SJCRH30 (cell line): ENCODE results near the gene COL27A1. TPM values are rescaled to one million over a fixed set of nuclear protein-coding genes. Genes with fewer than 3 reads are reported as not detected.
"Not testable (repeated sequence)": the region's sequence is repeated elsewhere in the genome, so short reads cannot be mapped to it uniquely, and the experiment has no call there.

Experiments used
- DNase-seq, 2 experiments: peaks; one replicate each; pipeline ENCODE4 v3.0.0-alpha.2; 2015 to 2020
- H3K27ac ChIP-seq: fragments of 250-450 bp; sonication (Bioruptor Pico); 2 replicates; pipeline ENCODE4 v1.5.1; 2020; ENCODE audit warnings: mild to moderate bottlenecking, moderate library complexity
- H3K27me3 ChIP-seq: fragments of 250-450 bp; sonication (Bioruptor Pico); 2 replicates; pipeline ENCODE4 v1.5.1; 2020; ENCODE audit warnings: mild to moderate bottlenecking, moderate library complexity
- H3K36me3 ChIP-seq: fragments of 250-450 bp; sonication (Bioruptor Pico); 2 replicates; pipeline ENCODE4 v1.5.1; 2020; ENCODE audit warnings: mild to moderate bottlenecking, moderate library complexity
- H3K4me1 ChIP-seq: fragments of 250-450 bp; sonication (Bioruptor Pico); 2 replicates; pipeline ENCODE4 v1.5.1; 2020; ENCODE audit warnings: mild to moderate bottlenecking, moderate library complexity
- H3K4me3 ChIP-seq: fragments of 250-450 bp; sonication (Bioruptor Pico); 2 replicates; pipeline ENCODE4 v1.5.1; 2020; ENCODE audit warnings: mild to moderate bottlenecking, moderate library complexity
- H3K9me3 ChIP-seq: fragments of 250-450 bp; sonication (Bioruptor Pico); replicated peaks from 2 replicates; pipeline ENCODE4 v1.5.1; 2020; ENCODE audit warnings: mild to moderate bottlenecking, moderate library complexity
- total RNA-seq: library from RNA; depleted of rRNA; stranded (reverse); fragments of >200 nt; shearing (Covaris generic); gene quantifications from 2 replicates; pipeline ENCODE4 v1.2.3, GENCODE V29; 2014

Gene COL27A1
- total RNA-seq, 1 experiment from 2014 or later: 18.6 TPM

- peaks cover 3% of the 10 kb centered on the region for H3K4me1 ChIP-seq
- no peaks in the 10 kb centered on the region for H3K9me3 ChIP-seq
- H3K27me3 ChIP-seq: peaks cover 45% of the 10 kb centered on the region
- DNase-seq: no peak
- H3K27ac ChIP-seq: no peak overlapping the region
- H3K4me3 ChIP-seq: no peak overlapping the region
- no peaks in the 10 kb centered on the region for H3K36me3 ChIP-seq
Measured at GRCh38 chr9:114119242-114120191, 35.8 kb upstream of the COL27A1 start.

GRCh38 chr9:114120192-114121014 is 34.9 kb upstream of the COL27A1 start:
- Histone ChIP-seq H3K36me3 (no peaks in the 10 kb centered on the region), H3K27ac (no peak overlapping the region), H3K27me3 (peaks cover 37% of the 10 kb centered on the region), H3K4me1 (peaks cover 3% of the 10 kb centered on the region), H3K9me3 (no peaks in the 10 kb centered on the region), H3K4me3 (no peak overlapping the region)
- DNase-seq: no peak

- no peaks in the 10 kb centered on the region for H3K36me3 ChIP-seq
- no peaks in the 10 kb centered on the region for H3K4me1 ChIP-seq
- no peak overlapping the region for H3K4me3 ChIP-seq
- H3K27ac ChIP-seq: no peak overlapping the region
- H3K9me3 ChIP-seq: no peaks in the 10 kb centered on the region
- H3K27me3 ChIP-seq: peaks cover 34% of the 10 kb centered on the region
- no peak for DNase-seq
Measured at GRCh38 chr9:114121227-114122135, 33.9 kb upstream of the COL27A1 start.

- no peak overlapping the region for H3K27ac ChIP-seq
- no peak for DNase-seq
- no peak overlapping the region for H3K4me3 ChIP-seq
- no peaks in the 10 kb centered on the region for H3K36me3 ChIP-seq
- H3K27me3 ChIP-seq: peaks cover 28% of the 10 kb centered on the region
- no peaks in the 10 kb centered on the region for H3K9me3 ChIP-seq
- no peaks in the 10 kb centered on the region for H3K4me1 ChIP-seq
Measured at GRCh38 chr9:114122136-114123027, 33.0 kb upstream of the COL27A1 start.

- peaks cover 19% of the 10 kb centered on the region for H3K27me3 ChIP-seq
- no peaks in the 10 kb centered on the region for H3K9me3 ChIP-seq
- DNase-seq: no peak
- no peak overlapping the region for H3K27ac ChIP-seq
- no peaks in the 10 kb centered on the region for H3K36me3 ChIP-seq
- H3K4me1 ChIP-seq: no peaks in the 10 kb centered on the region
- no peak overlapping the region for H3K4me3 ChIP-seq
Measured at GRCh38 chr9:114123031-114123977, 32.0 kb upstream of the COL27A1 start.

- H3K27ac ChIP-seq: no peak overlapping the region
- H3K4me1 ChIP-seq: no peaks in the 10 kb centered on the region
- no peaks in the 10 kb centered on the region for H3K9me3 ChIP-seq
- no peak for DNase-seq
- no peak overlapping the region for H3K4me3 ChIP-seq
- peaks cover 10% of the 10 kb centered on the region for H3K27me3 ChIP-seq
- H3K36me3 ChIP-seq: no peaks in the 10 kb centered on the region
Measured at GRCh38 chr9:114124138-114124537, 31.2 kb upstream of the COL27A1 start.

GRCh38 chr9:114124666-114125475 is 30.5 kb upstream of the COL27A1 start:
- no peak for DNase-seq
- H3K4me3 ChIP-seq: no peak overlapping the region
- no peak overlapping the region for H3K27ac ChIP-seq
- H3K9me3 ChIP-seq: no peaks in the 10 kb centered on the region
- peaks cover 9% of the 10 kb centered on the region; the same call in 1 of the 2 replicates for H3K27me3 ChIP-seq
- H3K36me3 ChIP-seq: no peaks in the 10 kb centered on the region
- H3K4me1 ChIP-seq: no peaks in the 10 kb centered on the region

- peaks cover 9% of the 10 kb centered on the region; the same call in 1 of the 2 replicates for H3K27me3 ChIP-seq
- H3K4me3 ChIP-seq: no peak overlapping the region
- no peaks in the 10 kb centered on the region for H3K4me1 ChIP-seq
- no peaks in the 10 kb centered on the region for H3K36me3 ChIP-seq
- no peaks in the 10 kb centered on the region for H3K9me3 ChIP-seq
- no peak overlapping the region for H3K27ac ChIP-seq
- no peak for DNase-seq
Measured at GRCh38 chr9:114125476-114126013, 29.8 kb upstream of the COL27A1 start.

GRCh38 chr9:114126247-114127060 is 28.9 kb upstream of the COL27A1 start:
- no peaks in the 10 kb centered on the region for H3K36me3 ChIP-seq
- H3K4me3 ChIP-seq: no peak overlapping the region
- H3K9me3 ChIP-seq: no peaks in the 10 kb centered on the region
- DNase-seq: no peak
- H3K27ac ChIP-seq: no peak overlapping the region
- peaks cover 10% of the 10 kb centered on the region; the same call in 1 of the 2 replicates for H3K27me3 ChIP-seq
- no peaks in the 10 kb centered on the region for H3K4me1 ChIP-seq

- H3K4me1 ChIP-seq: not testable (repeated sequence)
Measured at GRCh38 chr9:114128759-114129158, 26.6 kb upstream of the COL27A1 start.

GRCh38 chr9:114130141-114130540 is 25.2 kb upstream of the COL27A1 start:
- H3K27me3 ChIP-seq: peaks cover 25% of the 10 kb centered on the region; the same call in 1 of the 2 replicates
- H3K27ac ChIP-seq: no peak overlapping the region
- H3K4me1 ChIP-seq: no peaks in the 10 kb centered on the region
- DNase-seq: no peak
- no peaks in the 10 kb centered on the region for H3K9me3 ChIP-seq
- no peaks in the 10 kb centered on the region for H3K36me3 ChIP-seq
- no peak overlapping the region for H3K4me3 ChIP-seq

More at GRCh38 chr9:114128759-114129158, 26.6 kb upstream of the COL27A1 start:
- H3K27me3 ChIP-seq: peaks cover 21% of the 10 kb centered on the region; the same call in 1 of the 2 replicates
- H3K4me3 ChIP-seq, H3K9me3 ChIP-seq, H3K27ac ChIP-seq, H3K36me3 ChIP-seq, DNase-seq: not testable (repeated sequence)
